ENCODE measurements around the gene OSBPL8. TPM values are rescaled to one million over a fixed set of nuclear protein-coding genes. Genes with fewer than 3 reads are reported as not detected.
A peak's percentile ranks its signal among the peaks of the same experiment; 100 is the strongest.

The OSBPL8 gene
- total and polyA plus RNA-seq, 2 experiments from 2014 or later = 78.0 to 124 TPM

- Histone ChIP-seq H2AFZ (no peak overlapping the region), H3K36me3 (ENCODE audit: insufficient read depth) (no peaks in the 10 kb centered on the region), H3K27ac (ENCODE audit: low read depth) (no peak overlapping the region), H4K20me1 (replicated peaks; ENCODE audit: insufficient read depth) (0 out of 2 replicates have a peak, but pooled peaks cover 3% of the 10 kb centered on the region), H3K9me2 (ENCODE audit: insufficient read depth) (no peaks in the 10 kb centered on the region), H3F3A (replicated peaks; ENCODE audit: low read depth) (no peaks in the 10 kb centered on the region), H3K27me3 (ENCODE audit: insufficient read depth) (no peaks in the 10 kb centered on the region), H3K4me1 (ENCODE audit: insufficient read depth) (peaks cover 18% of the 10 kb centered on the region), H3K4me2 (no peak overlapping the region), H3K79me2 (replicated peaks; ENCODE audit: insufficient read depth) (peaks cover 29% of the 10 kb centered on the region), H3K4me3 (no peak overlapping the region)
- Mint-ChIP-seq H3K4me1 (peaks cover 18% of the 10 kb centered on the region), H3K27me3 (ENCODE audit: insufficient read depth, low read depth, poor library complexity) (no peaks in the 10 kb centered on the region), H3K27ac (0 out of 2 replicates have a peak overlapping the region, but pooled peaks have one; percentile 27), H3K9me3 (no peaks in the 10 kb centered on the region), H3K4me3 (no peak overlapping the region), H3K36me3 (ENCODE audit: low read depth) (peaks cover 4% of the 10 kb centered on the region; the same call in 2 of the 3 replicates)
- DNase-seq (ENCODE audit: low spot score) = no peak
- TF ChIP-seq EZH2 (IDR thresholded peaks at IDR 0.05; ENCODE audit: low read depth, unreplicated experiment) = no peak
- no peak for TF ChIP-seq NANOG (IDR thresholded peaks at IDR 0.05; ENCODE audit: borderline replicate concordance)
- no peak for TF ChIP-seq POLR2AphosphoS5 (IDR thresholded peaks at IDR 0.05; ENCODE audit: low read depth)
- TF ChIP-seq ETS1 (IDR thresholded peaks at IDR 0.05) = no peak
- no peak for TF ChIP-seq REST (IDR thresholded peaks at IDR 0.05; ENCODE audit: unreplicated experiment)
- no peak for TF ChIP-seq EZH2phosphoT487 (IDR thresholded peaks at IDR 0.05; ENCODE audit: unreplicated experiment)
- no peak for TF ChIP-seq STAT1 (IDR thresholded peaks at IDR 0.05; ENCODE audit: unreplicated experiment)
- TF ChIP-seq CREB1 (CRISPR knock-in tag; IDR thresholded peaks at IDR 0.05; ENCODE audit: low read depth) = no peak
- TF ChIP-seq JUNB (IDR thresholded peaks at IDR 0.05; ENCODE audit: unreplicated experiment) = no peak
- TF ChIP-seq ZNF462 (CRISPR knock-in tag; IDR thresholded peaks at IDR 0.05) = no peak
- no peak for TF ChIP-seq ZNF331 (CRISPR knock-in tag; IDR thresholded peaks at IDR 0.05; ENCODE audit: low read depth)
- TF ChIP-seq CTCF (conservative IDR thresholded peaks at IDR 0.05; ENCODE audit: low read depth in 2 of 2) = no peak
- TF ChIP-seq ZNF114 (CRISPR knock-in tag; IDR thresholded peaks at IDR 0.05) = no peak
- no peak for ATAC-seq
Observed at GRCh38 chr12:76445462-76445861, 114.1 kb downstream of the OSBPL8 start.

Measured in GM23338 (cell line).